ENCODE data around the gene RAB3GAP1.

RAB3GAP1 gene

DNA sequence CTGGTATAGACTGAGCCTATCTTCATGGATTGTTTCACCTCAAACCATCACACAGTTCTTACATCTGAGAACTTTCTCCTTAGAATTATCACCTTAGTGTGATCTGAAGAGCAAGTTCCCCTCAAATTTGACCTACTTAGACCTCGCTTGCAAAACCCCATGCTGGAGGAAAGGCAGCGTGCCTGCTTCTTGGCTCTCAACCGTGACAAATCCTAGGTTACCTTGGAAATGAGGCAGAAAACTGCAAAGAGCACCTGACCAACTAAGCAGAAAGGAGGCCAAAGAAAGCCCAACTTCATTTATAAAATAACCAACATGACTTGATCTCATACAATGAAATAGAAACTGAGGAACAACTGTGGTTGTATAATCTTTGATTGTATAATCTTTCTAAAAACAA is 146.4 kb downstream of the RAB3GAP1 start:
- no peak overlapping the region for H3K4me3 ChIP-seq (ENCODE audit: low read depth, low read length)
- TF ChIP-seq, protein P1, sequence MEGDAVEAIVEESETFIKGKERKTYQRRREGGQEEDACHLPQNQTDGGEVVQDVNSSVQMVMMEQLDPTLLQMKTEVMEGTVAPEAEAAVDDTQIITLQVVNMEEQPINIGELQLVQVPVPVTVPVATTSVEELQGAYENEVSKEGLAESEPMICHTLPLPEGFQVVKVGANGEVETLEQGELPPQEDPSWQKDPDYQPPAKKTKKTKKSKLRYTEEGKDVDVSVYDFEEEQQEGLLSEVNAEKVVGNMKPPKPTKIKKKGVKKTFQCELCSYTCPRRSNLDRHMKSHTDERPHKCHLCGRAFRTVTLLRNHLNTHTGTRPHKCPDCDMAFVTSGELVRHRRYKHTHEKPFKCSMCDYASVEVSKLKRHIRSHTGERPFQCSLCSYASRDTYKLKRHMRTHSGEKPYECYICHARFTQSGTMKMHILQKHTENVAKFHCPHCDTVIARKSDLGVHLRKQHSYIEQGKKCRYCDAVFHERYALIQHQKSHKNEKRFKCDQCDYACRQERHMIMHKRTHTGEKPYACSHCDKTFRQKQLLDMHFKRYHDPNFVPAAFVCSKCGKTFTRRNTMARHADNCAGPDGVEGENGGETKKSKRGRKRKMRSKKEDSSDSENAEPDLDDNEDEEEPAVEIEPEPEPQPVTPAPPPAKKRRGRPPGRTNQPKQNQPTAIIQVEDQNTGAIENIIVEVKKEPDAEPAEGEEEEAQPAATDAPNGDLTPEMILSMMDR (IDR thresholded peaks at IDR 0.05; ENCODE audit: low read depth, low read length, missing control alignments): no peak
- DNase-seq (ENCODE audit: low read depth): no peak

DNA sequence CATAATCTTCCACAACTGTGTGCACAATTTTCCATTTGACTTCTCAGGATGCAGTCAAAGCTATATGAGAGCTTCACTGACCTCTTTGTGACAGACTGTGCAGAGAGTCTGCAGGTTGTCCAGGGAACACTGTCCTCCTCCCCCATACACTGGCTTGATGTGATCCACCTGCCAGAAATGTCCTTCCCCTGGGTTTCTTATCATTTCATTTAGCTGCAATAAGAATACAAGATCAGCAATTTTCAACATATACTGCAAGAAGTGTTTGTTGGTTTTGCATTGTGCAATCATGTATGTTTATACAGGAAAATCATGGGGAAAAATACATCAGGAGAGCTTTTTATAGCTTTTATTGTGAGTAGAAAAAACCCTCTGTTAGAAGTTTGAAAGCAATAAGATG is 150.7 kb downstream of the RAB3GAP1 start:
- no peak overlapping the region for H3K4me3 ChIP-seq (ENCODE audit: low read depth, low read length)
- TF ChIP-seq, protein P1 (IDR thresholded peaks at IDR 0.05; ENCODE audit: low read depth, low read length, missing control alignments): no peak
- DNase-seq (ENCODE audit: low read depth): no peak

DNA sequence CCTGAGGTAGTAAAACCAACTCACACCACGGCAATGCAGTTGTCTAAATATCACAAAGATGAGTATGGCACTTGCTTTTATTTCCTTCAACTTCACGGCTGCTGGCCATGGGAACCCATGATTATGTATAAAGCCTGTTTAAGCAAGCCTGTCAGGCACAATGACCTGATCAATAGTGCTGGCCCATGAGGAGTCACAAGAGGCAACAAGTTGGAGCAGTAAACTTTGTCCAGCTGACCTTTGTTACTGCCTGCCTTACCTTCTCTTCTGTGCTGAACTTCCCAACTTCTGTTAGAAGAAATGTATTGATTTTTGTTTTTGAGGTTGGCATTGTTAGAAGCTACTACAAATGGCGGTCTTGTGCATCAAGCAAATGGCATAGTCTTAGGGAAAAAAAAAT is 151.9 kb downstream of the RAB3GAP1 start:
- TF ChIP-seq, protein P1 (IDR thresholded peaks at IDR 0.05; ENCODE audit: low read depth, low read length, missing control alignments): no peak
- no peak overlapping the region for H3K4me3 ChIP-seq (ENCODE audit: low read depth, low read length)
- DNase-seq (ENCODE audit: low read depth): no peak

DNA sequence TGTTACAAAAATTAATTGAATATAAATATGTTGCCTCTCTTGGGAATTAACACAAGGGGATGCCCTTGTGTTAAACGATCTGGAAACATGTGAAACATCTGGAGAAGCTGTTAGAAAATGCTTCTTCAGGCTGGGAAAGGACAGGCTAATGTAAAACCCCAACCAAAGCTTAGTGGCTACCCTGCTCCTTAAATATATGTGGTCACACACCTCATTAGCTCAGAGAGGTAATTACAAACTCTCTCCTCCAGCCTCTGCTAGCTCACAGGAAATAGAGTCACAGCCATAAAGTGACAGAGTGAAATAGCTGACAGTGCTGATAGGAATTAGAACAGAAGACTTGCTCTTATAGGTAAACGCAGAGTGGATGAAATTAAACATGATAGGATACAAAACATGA is 155.9 kb downstream of the RAB3GAP1 start:
- no peak overlapping the region for H3K4me3 ChIP-seq (ENCODE audit: low read depth, low read length)
- DNase-seq (ENCODE audit: low read depth): no peak
- TF ChIP-seq, protein P1 (IDR thresholded peaks at IDR 0.05; ENCODE audit: low read depth, low read length, missing control alignments): no peak

DNA sequence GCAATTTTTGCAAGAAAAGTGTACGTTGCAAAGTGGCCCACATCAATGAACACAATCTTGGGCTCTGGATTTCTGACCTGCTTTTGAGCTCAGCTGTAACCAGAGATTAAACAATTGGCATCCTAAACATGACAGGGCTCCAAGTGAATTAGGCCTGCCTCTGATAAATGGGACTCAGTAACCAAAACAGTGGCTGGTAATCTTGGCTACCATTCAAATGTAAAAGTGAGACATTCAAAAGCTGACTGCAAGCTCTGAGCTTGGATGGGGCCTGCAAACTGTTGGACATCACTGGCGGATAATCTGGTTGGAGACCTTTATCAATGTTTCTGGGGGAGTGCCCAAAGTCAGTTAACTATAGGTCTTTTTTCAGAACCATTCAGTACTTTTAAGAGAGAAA is 160.7 kb downstream of the RAB3GAP1 start:
- DNase-seq (ENCODE audit: low read depth): no peak

DNA sequence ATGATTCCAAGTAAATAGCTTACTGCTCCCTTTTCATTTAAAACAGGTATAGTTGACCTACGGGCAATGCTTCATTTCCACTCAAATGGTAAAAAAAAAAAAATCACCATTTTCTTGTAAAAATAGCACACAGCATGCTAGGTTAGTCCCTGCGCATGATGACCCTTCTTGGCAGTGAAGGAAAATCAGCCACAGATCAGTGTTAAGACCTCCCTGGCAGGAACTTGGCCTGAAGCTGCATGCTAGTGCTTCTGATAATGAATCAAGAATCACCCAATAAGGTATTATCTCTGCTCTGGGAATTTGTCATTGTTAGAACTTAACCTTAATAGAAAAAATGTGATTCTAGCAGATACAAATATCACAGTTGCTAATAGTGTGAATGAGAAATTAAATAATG is 166.3 kb downstream of the RAB3GAP1 start:
- H3K4me3 ChIP-seq (ENCODE audit: low read depth, low read length): no peak overlapping the region
- no peak for DNase-seq (ENCODE audit: low read depth)
- TF ChIP-seq, protein P1 (IDR thresholded peaks at IDR 0.05; ENCODE audit: low read depth, low read length, missing control alignments): no peak

More for the DNA sequence above, 160.7 kb downstream of the RAB3GAP1 start:
- TF ChIP-seq, protein P1 (IDR thresholded peaks at IDR 0.05; ENCODE audit: low read depth, low read length, missing control alignments): no peak
- H3K4me3 ChIP-seq (ENCODE audit: low read depth, low read length): no peak overlapping the region

DNA sequence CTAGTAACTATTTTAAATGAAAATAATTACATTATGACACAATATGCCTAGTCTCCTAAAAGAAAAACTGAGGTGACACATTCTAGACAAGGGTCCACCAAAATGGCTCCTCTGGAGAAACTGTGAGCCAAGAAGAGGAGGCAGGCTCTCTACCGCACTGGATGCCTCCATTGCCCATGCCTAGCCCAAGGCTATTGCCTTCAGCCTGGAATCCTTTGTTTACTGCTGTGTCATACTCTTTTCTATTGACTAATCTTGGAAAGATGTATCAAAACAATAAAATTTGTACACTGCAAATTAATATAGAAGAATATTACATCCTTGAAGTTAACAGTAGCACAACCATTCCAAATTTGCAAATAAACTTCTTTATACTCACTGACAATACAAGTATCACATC is 167.1 kb downstream of the RAB3GAP1 start:
- DNase-seq (ENCODE audit: low read depth): no peak
- TF ChIP-seq, protein P1 (IDR thresholded peaks at IDR 0.05; ENCODE audit: low read depth, low read length, missing control alignments): no peak
- H3K4me3 ChIP-seq (ENCODE audit: low read depth, low read length): no peak overlapping the region
